GM21786 (cell line): ENCODE data around the gene GALNT16.
"Not testable (repeated sequence)": the region's sequence is repeated elsewhere in the genome, so short reads cannot be mapped to it uniquely, and the experiment has no call there.

ENCODE experiments used
- ATAC-seq: cut with Tn5 transposase; IDR thresholded peaks from one replicate; pipeline ENCODE4 v1.9.1; 2021; ENCODE audit not compliant: unreplicated experiment

GALNT16 gene

DNA sequence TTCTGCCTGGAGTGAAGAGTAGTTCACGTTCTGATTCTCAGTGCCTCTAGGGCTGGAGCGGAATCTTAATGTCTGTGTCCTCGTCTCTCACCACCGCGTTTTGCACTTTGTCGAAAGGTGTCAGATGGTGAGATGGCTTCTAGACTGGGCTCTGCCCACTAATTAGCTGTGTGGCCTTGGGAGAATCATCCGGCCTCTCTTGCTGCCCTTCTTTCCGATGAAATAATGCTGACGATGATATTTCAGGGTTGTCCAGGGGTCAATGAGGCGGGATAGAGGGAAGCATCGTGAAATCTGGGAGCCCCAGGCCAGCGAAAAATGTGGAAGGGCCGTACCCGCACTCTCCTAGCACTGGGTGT is 811 bp upstream of the GALNT16 start:
- ATAC-seq, result no peak

DNA sequence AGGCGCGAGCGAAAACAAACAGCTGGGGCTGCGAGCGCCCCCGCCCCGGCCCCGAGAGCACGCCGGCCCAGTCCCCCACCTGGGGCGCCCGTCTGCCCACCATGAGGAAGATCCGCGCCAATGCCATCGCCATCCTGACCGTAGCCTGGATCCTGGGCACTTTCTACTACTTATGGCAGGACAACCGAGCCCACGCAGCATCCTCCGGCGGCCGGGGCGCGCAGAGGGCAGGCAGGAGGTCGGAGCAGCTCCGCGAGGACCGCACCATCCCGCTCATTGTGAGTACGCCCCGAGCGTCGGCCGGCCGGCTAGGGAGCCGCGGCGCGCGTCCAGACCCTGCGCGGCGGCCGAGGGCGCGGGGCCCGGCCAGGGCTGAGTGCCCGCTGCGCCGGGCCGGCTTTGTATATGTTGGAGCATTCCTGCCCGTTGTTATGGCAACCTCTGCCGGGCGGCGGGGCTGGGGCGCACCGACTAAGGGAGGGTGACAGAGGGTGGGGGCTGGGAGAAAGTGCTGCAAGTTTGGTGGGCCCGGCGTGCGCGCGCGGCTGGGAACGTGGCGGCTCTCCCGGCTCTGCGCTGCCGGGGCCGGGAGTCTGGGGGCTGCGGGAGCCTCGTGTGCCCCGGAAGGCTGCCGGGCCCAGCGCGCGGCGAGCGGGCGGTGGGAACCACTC is 367 bp downstream of the GALNT16 start:
- no peak for ATAC-seq

DNA sequence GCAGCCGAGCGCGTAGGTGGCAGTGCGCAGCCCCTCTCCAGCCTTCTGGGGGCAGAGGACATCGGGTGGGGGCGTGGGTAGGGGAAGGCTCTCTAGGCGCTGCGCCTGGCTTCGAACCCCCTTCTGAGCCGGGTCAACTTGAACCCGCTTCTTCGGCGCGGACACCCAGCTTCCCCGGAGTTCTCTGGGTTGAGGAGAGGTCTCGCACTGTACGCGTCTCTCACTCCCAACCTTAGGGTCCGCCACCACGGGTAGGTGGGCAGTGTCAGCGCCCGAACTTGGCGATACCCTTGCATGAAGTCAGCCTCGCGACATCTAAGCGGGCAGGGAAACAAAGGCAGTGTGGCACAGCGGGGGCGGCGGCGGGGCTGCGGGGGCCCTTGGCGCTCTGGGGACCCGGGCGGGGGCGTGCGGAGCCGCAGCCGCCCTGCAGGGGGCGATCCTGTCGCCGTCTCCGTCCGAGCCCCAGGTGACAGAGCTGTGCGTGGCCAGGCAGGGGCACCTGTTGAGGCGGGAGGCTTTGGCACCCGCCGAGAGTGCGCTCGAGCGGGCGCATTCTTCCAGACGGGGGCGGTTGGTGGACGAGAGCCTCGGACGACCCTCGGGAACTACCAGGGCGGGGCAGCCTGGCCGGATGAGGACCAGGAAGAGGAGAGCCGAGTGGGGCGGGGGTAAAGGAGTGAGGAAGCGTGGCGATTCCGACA is 1.1 kb downstream of the GALNT16 start:
- ATAC-seq, result no peak

DNA sequence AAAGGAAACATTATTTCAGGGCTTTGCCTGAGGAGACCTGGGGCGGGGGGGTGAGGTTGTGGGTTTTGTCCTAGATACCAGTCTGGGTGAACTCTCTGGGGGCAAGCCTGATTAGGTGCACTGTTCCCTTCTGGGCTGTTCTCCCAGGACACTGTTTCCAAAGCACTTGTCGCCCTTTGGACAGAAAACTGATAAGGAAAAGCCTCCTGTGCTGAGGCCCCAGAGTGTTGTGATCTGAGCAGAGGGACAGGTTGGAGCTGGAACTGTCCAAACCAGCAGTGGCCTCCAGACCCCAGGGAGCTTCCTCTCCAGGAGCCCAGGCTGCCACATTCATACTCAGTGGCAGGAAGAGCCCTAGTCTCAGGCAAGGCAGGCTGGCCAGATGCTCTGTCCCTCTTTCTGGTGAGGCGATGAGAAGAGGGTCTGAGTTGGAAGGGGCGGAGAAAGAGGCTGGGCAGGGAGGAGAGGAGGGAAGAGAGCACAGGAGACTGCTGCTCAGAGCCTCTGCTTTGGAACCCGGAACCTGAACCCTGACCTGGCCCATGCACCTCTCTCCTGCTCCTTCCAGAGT is 1.9 kb downstream of the GALNT16 start:
- no peak for ATAC-seq

DNA sequence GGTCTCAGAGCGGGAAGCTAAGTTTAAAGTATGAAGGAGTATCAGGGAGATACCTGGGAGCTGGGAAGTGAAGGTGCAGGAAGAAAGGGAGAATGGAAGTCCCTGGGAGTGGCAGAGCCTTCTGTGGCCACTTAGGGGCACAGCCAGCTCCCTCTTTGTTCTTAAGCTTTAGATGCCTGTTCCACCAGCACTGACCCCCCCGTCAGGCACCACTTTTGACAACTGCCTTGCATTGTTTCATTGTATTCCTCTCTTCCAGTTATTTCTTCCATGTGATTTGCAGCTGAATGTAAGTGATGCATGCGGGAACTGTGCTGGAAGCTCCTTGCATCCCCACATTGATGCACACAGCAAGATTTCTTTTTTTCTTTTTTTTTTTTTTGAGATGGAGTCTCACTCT is 2.6 kb downstream of the GALNT16 start:
- no peak for ATAC-seq

DNA sequence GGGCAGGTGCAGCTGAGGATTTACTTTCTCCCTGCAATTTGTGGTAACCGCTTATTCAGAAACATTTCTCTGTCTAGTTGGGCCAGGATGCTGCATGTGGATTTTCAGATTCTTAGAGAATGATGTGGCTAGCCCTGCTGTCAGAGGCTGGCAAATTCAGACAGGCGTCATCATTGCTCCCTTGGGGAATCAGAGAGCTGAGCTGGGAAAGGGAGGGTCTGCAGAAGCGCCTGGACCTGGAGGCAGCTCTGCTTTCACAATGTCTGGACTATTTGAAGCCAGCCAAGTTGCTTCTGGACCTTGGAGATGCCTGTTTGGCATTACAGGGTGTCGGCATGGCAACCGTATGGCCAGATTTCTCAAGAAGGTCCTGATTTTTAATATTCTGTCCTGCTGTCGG is 3.4 kb downstream of the GALNT16 start:
- ATAC-seq, result no peak

DNA sequence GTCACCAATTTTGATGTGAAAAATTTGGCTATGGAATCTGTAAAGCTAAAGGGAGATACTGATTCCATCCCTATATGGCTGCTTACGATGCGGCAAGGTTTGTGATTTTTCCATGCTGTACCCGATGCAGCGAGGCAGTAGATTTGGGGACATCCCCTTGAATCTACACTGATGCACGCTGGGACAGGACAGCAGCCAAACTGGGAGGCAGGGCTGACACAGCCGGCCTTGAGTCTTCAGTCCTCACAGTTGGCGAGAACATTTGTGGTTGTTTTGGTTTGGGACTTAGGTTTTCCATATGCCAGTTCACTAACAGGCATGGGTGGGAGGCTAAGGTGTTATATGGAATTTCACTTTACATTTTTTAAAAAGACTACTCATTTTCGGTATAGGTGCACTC is 3.8 kb downstream of the GALNT16 start:
- ATAC-seq, result no peak

DNA sequence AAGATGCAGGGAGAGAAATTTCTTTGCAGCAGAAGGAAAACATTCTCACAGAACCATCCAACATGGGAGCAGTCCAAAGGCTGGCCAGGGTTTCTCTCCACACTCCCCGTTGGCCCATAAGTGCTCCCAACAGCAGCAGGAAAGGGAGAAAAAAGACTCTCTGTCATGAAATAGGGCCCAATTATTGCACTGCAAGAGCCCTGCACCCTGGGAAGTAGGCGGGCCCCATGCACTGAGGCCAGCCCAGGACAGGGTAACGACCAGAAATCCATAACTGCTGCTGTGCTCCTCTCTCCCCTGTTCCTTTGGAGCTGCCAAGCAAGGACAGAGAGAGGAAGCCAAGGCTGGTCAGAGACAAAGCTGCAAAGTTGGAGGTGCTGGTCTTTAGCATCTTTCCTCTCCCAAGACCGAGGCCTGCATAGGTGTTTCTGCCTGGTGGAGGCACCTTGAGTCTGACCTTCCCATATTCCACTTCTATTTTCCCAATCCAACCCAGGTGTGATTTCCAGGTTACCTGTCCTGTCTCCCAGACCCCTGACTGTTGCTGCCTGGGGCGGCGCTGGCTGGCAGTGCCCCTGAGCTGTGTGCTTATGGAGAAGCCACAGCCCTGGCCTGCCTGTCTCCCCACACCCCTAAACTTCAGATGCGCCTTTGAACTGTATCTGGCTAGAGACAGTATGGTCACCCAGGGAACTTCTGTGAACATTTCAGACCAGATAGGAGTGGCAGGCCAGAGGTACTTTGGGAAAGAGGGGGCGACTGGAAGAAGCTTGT is 6.8 kb downstream of the GALNT16 start:
- no peak for ATAC-seq

DNA sequence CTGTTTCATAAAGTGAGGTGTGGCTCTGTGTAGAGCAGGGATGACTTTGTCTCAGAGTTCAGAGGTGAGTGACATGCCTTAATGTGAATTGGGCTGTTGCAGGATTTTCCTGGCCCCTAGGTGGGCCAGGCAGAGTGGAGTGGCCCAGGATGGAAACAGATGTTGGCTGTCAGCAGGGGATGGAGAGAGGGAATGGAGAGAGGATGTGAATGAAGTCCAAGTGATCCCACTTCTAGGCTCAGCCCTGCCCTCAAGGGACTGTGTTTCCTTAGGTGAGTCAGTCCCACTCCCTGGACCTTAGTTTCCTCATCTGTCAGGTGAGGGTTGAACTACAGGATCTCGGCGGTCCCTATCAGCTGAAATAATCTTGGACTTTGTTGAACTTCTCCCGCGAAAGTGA is 7.5 kb downstream of the GALNT16 start:
- ATAC-seq, result no peak

DNA sequence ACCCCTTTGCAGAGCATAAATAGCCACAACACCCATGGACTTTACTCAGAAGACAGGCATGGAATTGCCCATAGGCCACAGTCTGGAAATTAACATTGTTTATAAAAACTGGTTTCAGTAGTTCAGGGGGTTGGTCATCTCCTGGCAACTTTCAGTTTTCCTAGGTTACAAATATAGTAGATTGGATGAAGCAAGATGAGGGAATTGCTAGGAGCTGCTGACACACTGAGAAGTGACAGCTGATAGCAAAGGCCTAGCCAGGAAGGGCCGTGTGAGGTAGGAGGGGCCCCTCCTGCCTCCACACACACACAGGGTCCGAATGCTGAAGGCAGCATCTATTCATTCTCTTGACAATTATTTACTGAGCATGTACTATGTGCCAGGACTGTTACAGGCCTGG is 8.3 kb downstream of the GALNT16 start:
- no peak for ATAC-seq

DNA sequence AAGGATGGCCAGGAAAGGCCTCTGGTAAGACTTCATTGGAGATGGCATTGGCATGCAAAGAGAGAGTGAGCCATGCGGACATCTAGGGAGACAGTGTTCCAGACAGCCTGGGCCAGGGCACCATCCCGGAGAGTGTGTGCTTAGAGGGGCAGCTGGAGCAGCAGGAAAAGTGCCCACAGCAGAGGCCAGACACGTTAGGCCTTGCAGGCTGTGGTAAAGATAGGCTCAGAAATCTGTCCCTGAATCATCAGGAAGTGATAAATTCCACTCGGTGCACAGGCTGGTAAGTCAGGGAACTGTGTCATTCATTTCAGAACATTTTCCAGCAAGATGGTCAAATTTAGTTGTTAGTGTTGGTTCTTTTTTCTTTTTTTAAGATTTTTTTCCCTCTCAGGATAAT is 8.8 kb downstream of the GALNT16 start:
- ATAC-seq, result no peak

DNA sequence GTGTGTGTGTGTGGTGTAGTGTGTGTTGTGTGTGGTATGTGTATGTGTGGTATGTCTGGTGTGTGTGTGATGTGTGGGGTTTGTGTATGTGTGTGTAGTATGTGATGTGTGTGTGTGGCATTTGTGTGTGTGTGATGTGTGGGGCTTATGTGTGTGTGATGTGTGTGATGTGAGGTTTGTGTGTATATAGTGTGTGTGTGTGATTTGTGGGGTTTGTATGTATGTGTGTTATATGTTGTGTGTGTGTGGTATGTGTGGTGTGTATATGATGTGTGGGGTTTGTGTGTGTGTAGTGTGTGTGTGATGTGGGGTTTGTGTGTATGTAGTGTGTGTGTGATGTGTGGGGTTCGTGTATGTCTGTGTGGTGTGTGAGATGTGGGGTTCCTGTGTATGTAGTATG is 9.4 kb downstream of the GALNT16 start:
- ATAC-seq, result no peak

DNA sequence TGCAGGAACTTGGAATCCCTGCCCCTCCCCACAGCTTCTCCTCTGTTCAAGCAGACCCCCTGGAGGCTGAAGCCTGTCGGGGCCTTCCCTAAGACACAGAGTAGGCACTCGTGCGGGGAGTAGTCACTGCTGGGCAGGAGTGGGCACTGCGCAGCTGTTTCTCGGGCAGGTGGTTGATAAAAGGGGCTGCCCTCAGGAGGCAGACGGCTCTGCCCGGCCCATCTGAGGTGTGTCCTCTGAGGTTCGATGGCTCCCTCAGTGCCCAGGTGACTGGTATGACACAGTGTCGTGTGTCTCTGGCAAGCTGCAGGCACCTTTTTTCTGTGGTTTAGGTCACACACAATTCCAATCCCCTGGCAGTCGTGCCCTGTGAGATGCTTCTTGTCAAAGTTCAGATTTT is 10.1 kb downstream of the GALNT16 start:
- no peak for ATAC-seq

DNA sequence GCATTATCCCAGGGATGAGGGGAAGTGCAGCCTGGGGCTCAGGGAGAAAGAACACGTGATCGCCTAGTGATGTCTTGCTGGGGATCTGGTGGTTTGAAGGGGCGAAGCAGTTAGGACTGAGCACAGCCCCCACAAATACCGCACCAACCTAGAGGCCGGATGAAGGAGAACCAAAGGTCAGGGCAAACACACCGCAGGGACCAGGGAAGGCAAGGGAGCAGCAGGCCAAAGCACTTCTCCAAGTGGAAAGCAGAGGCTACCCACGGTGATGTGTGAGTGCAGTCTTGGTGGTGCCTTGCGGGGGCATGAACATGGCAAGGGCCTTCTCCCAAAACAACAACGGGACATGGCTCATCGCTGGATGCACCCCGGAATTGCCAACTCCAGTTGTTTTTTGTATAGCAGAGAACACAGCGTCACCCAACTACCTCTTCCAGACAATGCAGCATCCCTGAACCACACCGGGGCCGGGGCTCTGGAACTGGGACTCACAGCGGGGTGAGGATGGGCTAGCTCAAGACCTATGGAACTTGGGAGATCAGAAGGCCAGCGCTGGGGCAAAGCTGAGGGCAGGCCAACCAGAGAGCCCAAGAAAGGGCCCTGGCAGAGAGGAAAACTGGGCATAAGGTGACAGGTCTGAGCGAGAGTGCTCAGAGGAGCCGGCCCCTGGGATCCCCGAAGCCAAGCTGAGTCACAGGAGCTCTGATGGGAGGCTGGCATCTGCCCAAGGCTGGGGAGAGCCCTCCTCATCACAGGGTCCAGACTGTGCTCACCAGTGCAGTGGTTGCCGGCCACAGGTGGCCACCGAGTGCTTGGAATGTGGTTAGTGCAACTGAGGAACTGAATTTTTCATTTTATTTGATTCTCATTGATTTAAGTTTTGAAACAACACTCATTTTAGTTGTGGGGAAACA is 11.1 kb downstream of the GALNT16 start:
- ATAC-seq, result no peak

DNA sequence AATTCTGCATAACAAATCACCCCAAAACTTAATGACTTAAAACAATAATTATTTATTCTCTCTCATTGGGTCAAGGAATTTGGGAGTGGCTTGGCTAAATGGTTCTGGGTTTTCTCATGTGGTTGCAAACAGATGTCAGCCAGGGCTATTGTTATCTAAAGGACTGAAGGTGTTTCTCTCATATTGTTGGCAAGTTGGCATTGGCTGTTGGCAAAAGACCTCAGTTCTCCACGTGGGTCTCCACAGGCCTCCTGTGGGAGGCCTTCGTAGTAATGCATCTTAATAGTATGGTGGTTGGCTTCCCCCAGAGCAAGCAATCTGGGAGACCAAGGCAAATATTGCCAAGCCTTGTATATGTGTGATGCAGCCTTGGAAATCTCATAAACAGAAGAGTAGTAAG is 14.4 kb downstream of the GALNT16 start:
- ATAC-seq, result no peak

DNA sequence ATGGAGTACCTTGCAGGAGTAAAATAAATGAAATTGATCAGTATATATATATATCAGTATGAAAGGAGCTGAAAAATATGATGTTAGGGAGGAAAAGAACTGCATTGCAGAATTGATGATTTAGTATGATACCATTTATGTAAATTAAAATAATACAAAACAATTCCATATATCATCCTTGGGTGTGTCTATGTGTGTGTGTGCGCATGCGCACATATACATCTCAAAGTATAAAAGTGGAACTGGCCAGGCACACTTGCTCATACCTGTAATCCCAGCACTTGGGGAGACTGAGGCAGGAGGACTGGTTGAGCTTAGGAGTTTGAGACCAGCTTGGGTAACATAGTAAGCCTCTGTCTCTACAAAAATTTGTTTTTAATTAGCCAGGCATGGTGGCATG is 15.4 kb downstream of the GALNT16 start:
- no peak for ATAC-seq

DNA sequence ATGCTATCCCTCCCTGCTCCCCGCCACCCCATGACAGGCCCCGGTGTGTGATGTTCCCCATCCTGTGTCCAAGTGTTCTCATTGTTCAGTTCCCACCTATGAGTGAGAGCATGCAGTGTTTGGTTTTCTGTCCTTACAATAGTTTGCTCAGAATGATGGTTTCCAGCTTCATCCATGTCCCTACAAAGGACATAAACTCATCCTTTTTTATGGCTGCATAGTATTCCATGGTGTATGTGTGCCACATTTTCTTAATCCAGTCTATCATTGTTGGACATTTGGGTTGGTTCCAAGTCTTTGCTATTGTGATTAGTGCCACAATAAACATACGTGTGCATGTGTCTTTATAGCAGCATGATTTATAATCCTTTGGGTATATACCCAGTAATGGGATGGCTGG is 17.4 kb downstream of the GALNT16 start:
- not testable (repeated sequence) for ATAC-seq

DNA sequence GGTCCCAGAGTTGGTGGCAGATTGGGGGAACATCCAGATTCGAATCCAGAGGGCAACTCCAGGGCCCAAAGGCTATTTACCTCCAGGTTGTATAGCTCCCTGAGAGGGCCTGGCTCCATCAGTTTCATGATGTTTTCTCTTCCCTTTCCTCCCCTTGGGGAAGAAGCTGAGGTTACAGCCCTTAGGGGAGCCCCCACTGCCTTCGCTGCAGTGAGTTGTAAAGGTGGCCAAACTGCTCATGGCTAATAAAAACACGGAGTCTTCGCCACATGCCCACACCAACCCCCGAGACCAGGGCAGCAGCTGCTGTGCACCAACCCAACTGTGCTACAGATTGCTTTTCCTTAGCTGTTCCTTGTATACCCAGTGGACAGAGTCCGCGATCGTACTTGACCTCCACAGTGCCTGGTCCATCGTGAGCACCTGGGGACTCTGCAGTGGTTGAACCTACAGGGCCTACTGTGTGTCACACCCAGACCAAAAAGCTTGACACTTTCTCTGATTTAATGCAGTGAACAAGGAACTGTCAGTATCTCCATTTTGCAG is 20.9 kb downstream of the GALNT16 start:
- no peak for ATAC-seq

DNA sequence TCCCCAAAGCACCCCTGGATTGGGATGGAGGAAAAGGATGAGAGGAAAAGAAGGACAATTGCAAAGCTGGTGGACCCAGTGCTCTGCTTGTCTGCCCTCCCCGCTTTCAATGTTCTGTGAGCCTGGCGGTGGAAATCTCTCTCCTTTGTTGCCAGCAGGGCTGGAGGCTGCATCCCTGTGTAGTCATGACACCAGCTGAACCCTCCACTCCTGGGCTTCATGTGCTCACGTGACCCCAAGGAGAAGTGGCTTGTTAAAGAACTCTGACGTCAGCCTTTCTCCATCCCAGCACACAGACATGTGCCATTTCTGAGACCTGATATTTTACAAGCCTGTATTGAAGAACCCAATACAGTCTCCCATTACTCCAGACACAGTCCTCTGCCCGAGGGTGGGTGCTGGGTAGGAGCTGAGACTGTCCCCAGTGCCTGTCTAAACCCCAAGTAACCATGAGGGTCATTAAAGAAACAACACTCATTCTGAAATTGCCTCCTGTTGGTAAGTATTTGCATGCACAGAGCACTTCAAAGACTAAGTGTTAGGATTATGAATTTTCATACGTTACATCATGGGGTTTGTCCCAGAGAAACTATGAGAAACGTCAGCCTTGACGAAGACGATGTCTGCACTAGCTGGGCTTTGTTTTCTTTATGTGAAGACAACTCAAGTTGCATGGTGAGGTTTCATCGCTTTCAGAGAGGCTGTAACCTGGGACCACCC is 21.7 kb downstream of the GALNT16 start:
- ATAC-seq, result peak; percentile 58

DNA sequence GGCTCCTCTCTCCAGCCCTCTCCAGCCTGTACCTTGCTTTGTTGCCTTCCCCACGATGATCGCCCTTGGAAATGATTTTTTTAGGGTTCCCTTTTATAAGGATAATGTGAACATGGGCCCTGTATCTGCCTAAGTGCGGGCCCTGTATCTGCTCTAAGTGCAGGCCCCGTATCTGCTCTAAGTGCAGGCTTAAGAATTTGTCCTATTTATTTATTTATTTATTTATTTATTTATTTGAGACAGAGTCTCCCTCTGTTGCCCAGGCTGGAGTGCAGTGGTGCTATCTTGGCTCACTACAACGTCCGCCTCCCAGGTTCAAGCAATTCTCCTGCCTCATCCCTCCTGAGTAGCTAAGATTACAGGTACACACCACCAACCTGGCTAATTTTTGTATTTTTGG is 22.5 kb downstream of the GALNT16 start:
- ATAC-seq, result no peak
